A549 (cell line): ENCODE measurements around the gene GNG12. TPM values are rescaled to one million over a fixed set of nuclear protein-coding genes. Genes with fewer than 3 reads are reported as not detected.

ENCODE experiments used
- ATAC-seq, 2 experiments: fragments of 200-7000 bp in 1 of 2; fragments of >200 bp in 1 of 2; cut with Nextera tagmentation in 1 of 2; cut with Tn5 transposase in 1 of 2; 3 replicates each; pipeline versions ENCODE4 v1.8.0 to v1.9.1; 2018 to 2020; ENCODE audit warnings: mild to moderate bottlenecking in 1 of 2, moderate library complexity in 1 of 2
- CTCF ChIA-PET: fragments of 300-600 bp; sonication (Branson Sonifier 250); formaldehyde crosslinking; extraction: SDS; loops from one replicate; lab custom pipeline; 2021; ENCODE audit warnings: antibody characterized with exemption, inconsistent platforms; lab: Yijun Ruan, JAX
- POLR2A ChIA-PET: fragments of 350-600 bp; formaldehyde crosslinking; extraction: SDS; loops from one replicate; lab custom pipeline; 2021; ENCODE audit warnings: antibody characterized with exemption, inconsistent platforms; lab: Yijun Ruan, JAX
- DNase-seq, 2 experiments: peaks; one replicate each; pipeline versions ENCODE4 v3.0.0 to v3.0.0-alpha.2; 2011 to 2016; ENCODE audit warnings: low read depth in 1 of 2, low spot score in 1 of 2
- FAIRE-seq: peaks from 2 replicates; lab custom pipeline; 2011; peaks lifted over from hg19 to GRCh38; lab: Jason Lieb, UNC
- H3K27ac ChIP-seq, 2 experiments: fragments of >200 bp; sonication (Bioruptor Twin); formaldehyde crosslinking; 3 replicates each; pipeline ENCODE4 v1.5.1; 2016 to 2017
- H3K4me1 ChIP-seq: fragments of >200 bp; sonication (Bioruptor Twin); formaldehyde crosslinking; 3 replicates; pipeline ENCODE4 v1.6.1; 2016
- H3K4me2 ChIP-seq: fragments of >200 bp; sonication (Bioruptor Twin); formaldehyde crosslinking; 3 replicates; pipeline ENCODE4 v1.6.1; 2016
- H3K4me3 ChIP-seq: fragments of >200 bp; sonication (Bioruptor Twin); formaldehyde crosslinking; 3 replicates; pipeline ENCODE4 v1.5.1; 2016
- H3K9me3 ChIP-seq: fragments of >200 bp; sonication (Bioruptor Twin); formaldehyde crosslinking; 3 replicates; pipeline ENCODE4 v1.6.1; 2016
- BCL3 ChIP-seq: fragments of >200 bp; sonication (Bioruptor Twin); formaldehyde crosslinking; IDR thresholded peaks from 3 replicates; pipeline ENCODE4 v1.6.1; 2016
- CEBPB ChIP-seq, 2 experiments: fragments of >200 bp in 1 of 2; sonication (Bioruptor Twin) in 1 of 2; formaldehyde crosslinking in 1 of 2; IDR thresholded peaks; 2 replicates each; pipeline ENCODE4 v1.6.1; 2012 to 2016
- CHD2 ChIP-seq: fragments of 150-350 bp; IDR thresholded peaks from 2 replicates; pipeline ENCODE4 v1.6.1; 2014; ENCODE audit warnings: low read length; ENCODE audit not compliant: partially characterized antibody
- CHD4 ChIP-seq: fragments of 200-600 bp; sonication (generic); IDR thresholded peaks from 2 replicates; pipeline ENCODE4 v1.6.1; 2016; ENCODE audit warnings: antibody characterized with exemption, mild to moderate bottlenecking, borderline replicate concordance
- E2F6 ChIP-seq: IDR thresholded peaks from 2 replicates; pipeline ENCODE4 v1.6.1; 2012; ENCODE audit warnings: low read depth, borderline replicate concordance
- EP300 ChIP-seq, 2 experiments: fragments of >200 bp; sonication (Bioruptor Twin); formaldehyde crosslinking; IDR thresholded peaks; 2 replicates in 1 of 2; 3 replicates in 1 of 2; pipeline ENCODE4 v1.6.1; 2016 to 2017
- FOSL2 ChIP-seq, 2 experiments: fragments of 450-650 bp in 1 of 2; fragments of >200 bp in 1 of 2; sonication (Bioruptor Twin) in 1 of 2; formaldehyde crosslinking; IDR thresholded peaks; 2 replicates each; pipeline versions ENCODE4 v1.5.0 to v1.6.1; 2016 to 2020; ENCODE audit warnings: mild to moderate bottlenecking in 1 of 2, moderate library complexity in 1 of 2
- FOXS1 ChIP-seq: fragments of 250-450 bp; sonication (Bioruptor Pico); IDR thresholded peaks from 2 replicates; pipeline ENCODE4 v1.5.0; 2020; ENCODE audit warnings: mild to moderate bottlenecking, moderate library complexity
- GATA3 ChIP-seq: IDR thresholded peaks from 2 replicates; pipeline ENCODE4 v1.6.1; 2012; ENCODE audit warnings: borderline replicate concordance
- HEYL ChIP-seq: fragments of 250-450 bp; sonication (Bioruptor Pico); IDR thresholded peaks from 2 replicates; pipeline ENCODE4 v1.8.0; 2021; ENCODE audit warnings: mild to moderate bottlenecking, moderate library complexity
- HOXB13 ChIP-seq: fragments of 250-450 bp; sonication (Bioruptor Pico); IDR thresholded peaks from 2 replicates; pipeline ENCODE4 v1.5.0; 2020; ENCODE audit warnings: low read depth, mild to moderate bottlenecking, moderate library complexity
- HOXB5 ChIP-seq: fragments of 250-450 bp; sonication (Bioruptor Pico); IDR thresholded peaks from 2 replicates; pipeline ENCODE4 v1.5.0; 2020; ENCODE audit warnings: mild to moderate bottlenecking, moderate library complexity
- JUN ChIP-seq, 2 experiments: fragments of >200 bp; sonication (Bioruptor Twin); formaldehyde crosslinking; IDR thresholded peaks; 2 replicates in 1 of 2; 3 replicates in 1 of 2; pipeline ENCODE4 v1.6.1; 2016 to 2017
- JUNB ChIP-seq: fragments of >200 bp; sonication (Bioruptor Twin); formaldehyde crosslinking; IDR thresholded peaks from 2 replicates; pipeline ENCODE4 v1.6.1; 2016
- KDM1A ChIP-seq: fragments of 200-600 bp; sonication (generic); IDR thresholded peaks from 2 replicates; pipeline ENCODE4 v1.6.1; 2016; ENCODE audit warnings: low read depth, mild to moderate bottlenecking
- MAFK ChIP-seq: fragments of 450-650 bp; IDR thresholded peaks from 2 replicates; pipeline ENCODE4 v1.6.1; 2014; ENCODE audit not compliant: partially characterized antibody
- MAX ChIP-seq: IDR thresholded peaks from 2 replicates; pipeline ENCODE4 v1.6.1; 2012
- MAZ ChIP-seq: fragments of 150-350 bp; IDR thresholded peaks from 2 replicates; pipeline ENCODE4 v1.6.1; 2014; ENCODE audit warnings: antibody characterized with exemption, low read depth, low read length, borderline replicate concordance
- NPAS2 ChIP-seq: fragments of 250-450 bp; sonication (Bioruptor Pico); IDR thresholded peaks from 2 replicates; pipeline ENCODE4 v1.8.0; 2022; ENCODE audit warnings: mild to moderate bottlenecking, moderate library complexity, borderline replicate concordance
- RAD21 ChIP-seq, 2 experiments: fragments of >200 bp in 1 of 2; sonication (Bioruptor Twin) in 1 of 2; formaldehyde crosslinking in 1 of 2; IDR thresholded peaks in 1 of 2; conservative IDR thresholded peaks in 1 of 2; 2 replicates in 1 of 2; 3 replicates in 1 of 2; pipeline ENCODE4 v1.6.1; 2012 to 2018; ENCODE audit warnings: inconsistent platforms in 1 of 2
- RARB ChIP-seq: fragments of 250-450 bp; sonication (Bioruptor Pico); IDR thresholded peaks from 2 replicates; pipeline ENCODE4 v1.8.0; 2021; ENCODE audit warnings: mild to moderate bottlenecking, moderate library complexity
- RCOR1 ChIP-seq: fragments of 150-350 bp; IDR thresholded peaks from 2 replicates; pipeline ENCODE4 v1.6.1; 2014; ENCODE audit warnings: antibody characterized with exemption, low read length, low read depth
- RNF2 ChIP-seq: fragments of 200-600 bp; sonication (generic); IDR thresholded peaks from 2 replicates; pipeline ENCODE4 v1.6.1; 2016; ENCODE audit warnings: low read depth, mild to moderate bottlenecking, antibody characterized with exemption, moderate library complexity, borderline replicate concordance
- SMC3 ChIP-seq: fragments of >200 bp; sonication (Bioruptor Twin); formaldehyde crosslinking; IDR thresholded peaks from 3 replicates; pipeline ENCODE4 v1.6.1; 2018; ENCODE audit warnings: inconsistent platforms
- SREBF2 ChIP-seq: fragments of 450-650 bp; IDR thresholded peaks from 2 replicates; pipeline ENCODE4 v1.6.1; 2014; ENCODE audit warnings: mild to moderate bottlenecking, moderate library complexity
- TFCP2L1 ChIP-seq: fragments of 250-450 bp; sonication (Bioruptor Pico); IDR thresholded peaks from 2 replicates; pipeline ENCODE4 v1.5.0; 2021; ENCODE audit warnings: mild to moderate bottlenecking
- TP53 ChIP-seq: fragments of 250-450 bp; sonication (Bioruptor Pico); IDR thresholded peaks from 2 replicates; pipeline ENCODE4 v1.5.0; 2021; ENCODE audit warnings: mild to moderate bottlenecking, moderate library complexity
- ZC3H11A ChIP-seq: fragments of 450-650 bp; IDR thresholded peaks from 2 replicates; pipeline ENCODE4 v1.6.1; 2014; ENCODE audit warnings: antibody characterized with exemption, mild to moderate bottlenecking
- WGBS: methylation state at CpG from one replicate; pipeline ENCODE4 v1.1.6; 2017; ENCODE audit errors: missing lambda C conversion rate; 5-methylcytosine and 5-hydroxymethylcytosine counted together
- polyA plus RNA-seq, 4 experiments: library from polyadenylated mRNA; depleted of rRNA in 3 of 4; stranded (reverse); fragments of >200 nt; fragmentation: RNase III in 1 of 4; extraction: RNeasy Plus Mini Kit Qiagen cat#74134 plus additional on column Dnase treatment in 1 of 4; gene quantifications; 2 replicates in 3 of 4; 3 replicates in 1 of 4; pipeline ENCODE4 v1.2.3, GENCODE V29; 2011 to 2017

GNG12 gene
- polyA plus RNA-seq, 2 of the 4 experiments (the other 2 are of a cell fraction) = 91.8 to 132 TPM

- CTCF ChIA-PET = interaction anchor here (0.6 to 3.4 kb wide), 4 partner anchors 34 to 1454 kb away, joined by 5 to 10 read pairs (median 6); no protein-coding TSS in a partner anchor
- no peak for DNase-seq
- H3K9me3 ChIP-seq = peaks cover 24% of the 10 kb centered on the region
- H3K4me3 ChIP-seq = no peak overlapping the region
- H3K4me2 ChIP-seq = peak overlapping the region; percentile 93
- no peak for FAIRE-seq
- 27% methylated on average over 3 of the region's 3 CpGs for WGBS
- no peak for ATAC-seq
- POLR2A ChIA-PET = no interaction called here
- peaks cover 69% of the 10 kb centered on the region for H3K4me1 ChIP-seq
- no peak for TF ChIP-seq FOSL2 (IDR thresholded peaks at IDR 0.05)
- 0 out of 2 replicates have a peak, but pooled peaks have one; percentile 3 for TF ChIP-seq FOSL2 (CRISPR knock-in tag; IDR thresholded peaks at IDR 0.05)
- TF ChIP-seq TP53 = no peak
- peak overlapping the region; percentile 89 to 99 for H3K27ac ChIP-seq
Observed at GRCh38 chr1:67793562-67793961, 39.7 kb downstream of the GNG12 start.

- peak overlapping the region; percentile 93 for H3K4me2 ChIP-seq
- peaks cover 75% of the 10 kb centered on the region for H3K4me1 ChIP-seq
- FAIRE-seq = no peak
- peak overlapping the region; percentile 18; the same call in 1 of the 3 replicates for H3K4me3 ChIP-seq
- 0% methylated on average over 1 of the region's 1 CpG for WGBS
- CTCF ChIA-PET = interaction anchor here (0.6 to 3.4 kb wide), 7 partner anchors 22 to 1455 kb away, joined by 3 to 10 read pairs (median 5); no protein-coding TSS in a partner anchor
- H3K9me3 ChIP-seq = peaks cover 19% of the 10 kb centered on the region
- no peak for DNase-seq
- ATAC-seq = peak; percentile 2 to 4; a peak in 3 of 6 replicates
- peak overlapping the region; percentile 89 to 99 for H3K27ac ChIP-seq
- TF ChIP-seq TFCP2L1 (CRISPR knock-in tag) (no peak), HOXB5 (CRISPR knock-in tag) (0 out of 2 replicates have a peak, but pooled peaks have one; percentile 20), HOXB13 (CRISPR knock-in tag) (0 out of 2 replicates have a peak, but pooled peaks have one; percentile 28), NPAS2 (CRISPR knock-in tag) (no peak), HEYL (CRISPR knock-in tag) (no peak)
- TF ChIP-seq, all 56 proteins: peak for 2
- POLR2A ChIA-PET = no interaction called here
Observed at GRCh38 chr1:67792741-67793458, 40.4 kb downstream of the GNG12 start.

- ATAC-seq = peak; percentile 76 to 86
- Histone ChIP-seq H3K4me1 (peaks cover 80% of the 10 kb centered on the region), H3K9me3 (peaks cover 11% of the 10 kb centered on the region), H3K4me3 (peak overlapping the region; percentile 18; the same call in 2 of the 3 replicates), H3K4me2 (peak overlapping the region; percentile 93), H3K27ac (peak overlapping the region; percentile 89 to 99)
- WGBS = 1% methylated on average over 5 of the region's 5 CpGs
- FAIRE-seq = peak; percentile 85
- ChIA-PET CTCF (interaction anchor here (1.0 to 1.8 kb wide), 4 partner anchors 20 to 59 kb away, joined by 3 to 8 read pairs (median 4); no protein-coding TSS in a partner anchor), POLR2A (interaction anchor here (1.4 kb wide), 1 partner anchor 41 kb away, joined by 4 read pairs; the partner anchor contains the start of gene GNG12)
- no peak for TF ChIP-seq BCL3
- TF ChIP-seq GATA3 = peak; percentile 89
- no peak for TF ChIP-seq TP53
- peak; percentile 80 to 93 for TF ChIP-seq CEBPB (IDR thresholded peaks at IDR 0.05)
- peak; percentile 74 for TF ChIP-seq MAX
- no peak for TF ChIP-seq KDM1A
- no peak for TF ChIP-seq ZC3H11A
- TF ChIP-seq HEYL (CRISPR knock-in tag) = no peak
- TF ChIP-seq HOXB13 (CRISPR knock-in tag) = no peak
- no peak for TF ChIP-seq RNF2
- no peak for TF ChIP-seq CHD4
- no peak for TF ChIP-seq FOXS1 (CRISPR knock-in tag)
- TF ChIP-seq JUNB = peak; percentile 66
- no peak for TF ChIP-seq MAFK
- no peak for TF ChIP-seq RCOR1
- 0 out of 2 replicates have a peak, but pooled peaks have one; percentile 9 for TF ChIP-seq FOSL2 (IDR thresholded peaks at IDR 0.05)
- peak; percentile 24 for TF ChIP-seq FOSL2 (CRISPR knock-in tag; IDR thresholded peaks at IDR 0.05)
- TF ChIP-seq E2F6 = no peak
- TF ChIP-seq JUN (IDR thresholded peaks at IDR 0.05) = peak; percentile 77 to 84; a peak in 4 of 5 replicates
- TF ChIP-seq CHD2 = no peak
- 0 out of 3 replicates have a peak, but pooled peaks have one; percentile 26 for TF ChIP-seq SMC3
- no peak for TF ChIP-seq RARB (CRISPR knock-in tag)
- TF ChIP-seq EP300 (IDR thresholded peaks at IDR 0.05) = peak; percentile 58 to 82; a peak in 2 of 5 replicates
- no peak for TF ChIP-seq MAZ
- TF ChIP-seq SREBF2 = no peak
- TF ChIP-seq RAD21 (conservative IDR thresholded peaks at IDR 0.05 in 1 of 2, IDR thresholded peaks at IDR 0.05 in 1 of 2) = peak; percentile 16 to 33; a peak in 2 of 5 replicates
- DNase-seq = peak; percentile 62 to 84
Observed at GRCh38 chr1:67792103-67792502, 41.2 kb downstream of the GNG12 start.
